ENCODE measurements around the gene PKD1.
"Not testable (repeated sequence)": the region's sequence is repeated elsewhere in the genome, so short reads cannot be mapped to it uniquely, and the experiment has no call there.

Gene PKD1

GRCh38 chr16:2105291-2105690, 30.4 kb downstream of the PKD1 start:
- not testable (repeated sequence) for DNase-seq

GRCh38 chr16:2104464-2104863, 31.2 kb downstream of the PKD1 start:
- not testable (repeated sequence) for DNase-seq

DNA sequence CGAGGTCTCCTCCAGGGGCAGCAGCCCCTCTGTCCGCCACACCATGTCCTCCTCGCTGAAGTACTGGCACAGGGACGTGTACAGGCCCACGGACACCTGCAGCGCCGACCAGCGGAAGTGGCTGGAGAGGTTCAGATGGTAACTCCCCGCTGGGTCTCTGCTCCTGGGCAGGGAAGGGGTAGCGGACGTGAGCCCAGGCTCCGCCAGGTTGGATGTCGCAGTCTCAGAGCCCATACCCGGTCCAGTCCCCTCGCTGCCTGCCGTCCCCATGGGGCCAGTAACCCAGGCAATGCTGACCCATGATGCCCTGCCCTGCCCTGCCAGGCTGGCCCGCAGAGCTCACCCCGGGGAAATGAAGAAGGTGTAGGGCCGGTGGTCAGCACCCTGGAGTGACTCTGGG, 33.2 kb downstream of the PKD1 start:
- no peak for DNase-seq

- not testable (repeated sequence) for DNase-seq
Measured at GRCh38 chr16:2101581-2101980, 34.1 kb downstream of the PKD1 start.

- DNase-seq, result not testable (repeated sequence)
Measured at GRCh38 chr16:2097689-2098088, 38.0 kb downstream of the PKD1 start.

GRCh38 chr16:2096853-2097595, 38.7 kb downstream of the PKD1 start:
- no peak for DNase-seq

- DNase-seq, result no peak
Measured at GRCh38 chr16:2095918-2096582, 39.6 kb downstream of the PKD1 start.

GRCh38 chr16:2095315-2095853, 40.3 kb downstream of the PKD1 start:
- DNase-seq, result no peak

DNA sequence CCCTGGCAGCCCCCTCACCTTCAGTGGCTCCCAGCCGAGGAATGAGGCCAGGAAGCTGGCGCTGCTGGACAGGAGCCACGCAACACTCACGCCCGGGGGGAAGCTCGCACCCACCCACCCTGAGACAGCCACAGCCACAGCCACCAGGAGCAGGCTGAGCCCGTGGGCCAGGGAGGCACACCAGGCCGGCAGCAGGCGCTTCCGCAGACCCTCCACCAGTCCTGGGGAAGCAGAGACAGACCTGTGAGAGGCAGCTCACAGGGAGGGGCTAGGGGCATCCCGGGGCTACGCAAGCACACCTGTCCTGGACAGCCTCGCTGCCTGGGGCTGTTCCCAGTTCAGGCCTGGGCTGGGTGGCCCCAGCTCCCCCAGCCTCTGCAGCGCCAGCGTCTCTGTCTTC, 41.9 kb downstream of the PKD1 start:
- no peak for DNase-seq

DNA sequence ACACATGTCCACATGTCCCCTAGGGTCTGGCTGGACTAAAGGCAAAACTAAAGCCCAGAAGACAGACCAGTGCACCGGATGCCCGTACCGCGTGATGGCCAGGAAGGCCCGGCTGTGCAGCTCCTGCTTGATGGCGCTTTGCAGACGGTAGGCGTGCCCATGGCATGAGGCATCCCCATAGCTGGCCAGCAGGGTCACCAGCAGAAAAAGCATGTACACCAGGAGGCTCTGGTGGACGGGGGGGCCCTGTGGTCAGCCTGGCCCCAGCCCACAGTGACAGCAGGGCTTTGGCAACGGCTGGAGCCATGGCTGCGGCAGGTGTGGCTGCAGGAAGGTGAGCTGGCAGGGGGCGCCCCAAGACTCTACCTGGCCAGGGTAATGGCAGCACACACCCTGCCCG, 42.8 kb downstream of the PKD1 start:
- DNase-seq, result no peak

DNA sequence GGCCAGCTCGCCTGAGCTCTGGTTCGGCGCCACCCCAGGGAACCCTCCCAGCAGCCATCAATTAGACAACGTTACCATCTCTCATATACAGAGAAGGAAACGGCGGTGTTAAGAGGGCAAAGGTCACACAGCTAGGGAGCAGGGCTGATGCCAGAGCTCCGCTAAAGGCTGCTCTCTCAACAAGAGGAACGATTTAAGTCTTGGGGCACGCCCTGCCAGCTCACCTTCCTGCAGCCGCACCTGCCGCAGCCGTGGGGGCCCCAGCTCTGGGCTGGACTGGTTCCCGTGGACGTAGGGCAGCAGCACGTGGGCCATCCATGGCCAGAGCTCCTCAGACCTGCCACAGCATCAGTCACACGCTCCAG, 43.5 kb downstream of the PKD1 start:
- no peak for DNase-seq

- no peak for DNase-seq
Measured at GRCh38 chr16:2091547-2092255, 44.0 kb downstream of the PKD1 start.

DNA sequence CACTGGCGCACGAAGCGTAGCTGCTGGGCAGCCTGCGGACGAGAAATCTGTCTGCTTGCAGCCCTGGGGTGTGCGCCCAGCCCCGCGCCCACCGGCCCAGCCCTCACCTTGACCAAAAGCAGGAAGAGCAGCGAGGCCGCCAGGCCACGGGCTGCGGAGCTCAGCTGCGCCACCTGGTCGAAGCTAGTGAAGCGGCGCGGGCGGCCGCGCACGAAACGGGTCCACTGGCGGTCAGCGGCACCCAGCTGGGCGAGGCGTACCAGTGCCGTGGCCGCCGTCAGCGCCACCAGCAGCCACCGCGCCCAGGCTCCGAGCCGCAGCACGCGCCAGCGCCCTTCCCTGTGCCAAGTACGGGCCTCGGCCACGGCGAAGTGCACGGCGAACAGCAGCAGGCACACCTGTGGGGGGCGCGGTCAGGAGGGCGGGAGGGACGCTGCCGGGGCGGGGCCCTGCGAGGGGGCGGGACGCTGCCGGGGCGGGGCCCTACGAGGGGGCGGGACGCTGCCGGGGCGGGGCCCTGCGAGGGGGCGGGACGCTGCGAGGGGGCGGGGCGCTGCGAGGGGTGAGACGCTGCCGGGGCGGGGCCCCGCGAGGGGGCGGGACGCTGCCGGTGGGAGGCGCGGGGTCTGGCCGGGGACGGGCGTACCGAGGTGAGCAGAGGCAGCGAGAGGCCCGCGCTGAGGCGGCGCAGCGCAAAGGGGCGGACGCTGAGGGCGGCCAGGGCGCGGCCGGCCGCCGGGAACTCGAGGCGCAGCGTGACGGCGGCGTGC, 44.7 kb downstream of the PKD1 start:
- no peak for DNase-seq

- no peak for DNase-seq
Measured at GRCh38 chr16:2090481-2090776, 45.3 kb downstream of the PKD1 start.

DNA sequence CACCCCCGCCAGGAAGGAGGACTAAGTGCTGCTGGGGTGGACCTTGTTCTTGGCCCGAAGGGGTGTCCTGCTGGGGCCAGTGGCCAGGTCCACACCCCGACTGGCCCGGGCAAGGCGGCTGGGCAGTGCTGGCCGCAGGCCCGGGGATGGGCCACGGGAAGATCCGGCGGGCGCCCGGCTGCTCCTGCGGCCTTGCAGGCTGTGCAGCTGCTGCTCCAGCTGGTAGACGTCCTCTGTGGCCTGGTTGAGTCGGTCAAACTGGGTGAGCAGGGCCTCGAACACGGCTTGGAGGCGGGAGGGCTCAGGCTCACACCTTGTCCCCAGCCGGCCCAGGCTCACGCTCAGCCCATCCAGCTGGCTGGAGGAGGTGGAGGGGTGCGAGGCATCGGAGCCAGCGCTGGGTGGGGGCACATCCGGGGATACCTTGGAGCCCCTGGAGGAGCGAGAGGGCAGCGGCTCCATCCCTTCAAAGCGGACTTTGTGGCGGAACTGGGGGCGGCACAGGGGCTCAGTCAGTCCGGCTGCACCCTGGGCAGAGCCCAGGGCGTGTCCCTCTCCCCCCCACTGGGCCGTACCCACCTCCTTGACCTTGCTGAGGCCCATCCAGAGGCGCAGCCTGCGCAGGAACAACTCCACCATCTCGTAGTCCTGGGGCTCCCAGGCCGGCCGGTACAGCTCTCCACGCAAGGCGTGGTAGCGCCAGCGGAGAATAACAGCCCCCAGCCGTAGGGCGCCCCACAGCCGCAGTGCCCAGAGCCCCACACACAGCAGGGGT, 45.8 kb downstream of the PKD1 start:
- DNase-seq, result no peak

GRCh38 chr16:2088759-2089358, 46.8 kb downstream of the PKD1 start:
- DNase-seq, result no peak

DNA sequence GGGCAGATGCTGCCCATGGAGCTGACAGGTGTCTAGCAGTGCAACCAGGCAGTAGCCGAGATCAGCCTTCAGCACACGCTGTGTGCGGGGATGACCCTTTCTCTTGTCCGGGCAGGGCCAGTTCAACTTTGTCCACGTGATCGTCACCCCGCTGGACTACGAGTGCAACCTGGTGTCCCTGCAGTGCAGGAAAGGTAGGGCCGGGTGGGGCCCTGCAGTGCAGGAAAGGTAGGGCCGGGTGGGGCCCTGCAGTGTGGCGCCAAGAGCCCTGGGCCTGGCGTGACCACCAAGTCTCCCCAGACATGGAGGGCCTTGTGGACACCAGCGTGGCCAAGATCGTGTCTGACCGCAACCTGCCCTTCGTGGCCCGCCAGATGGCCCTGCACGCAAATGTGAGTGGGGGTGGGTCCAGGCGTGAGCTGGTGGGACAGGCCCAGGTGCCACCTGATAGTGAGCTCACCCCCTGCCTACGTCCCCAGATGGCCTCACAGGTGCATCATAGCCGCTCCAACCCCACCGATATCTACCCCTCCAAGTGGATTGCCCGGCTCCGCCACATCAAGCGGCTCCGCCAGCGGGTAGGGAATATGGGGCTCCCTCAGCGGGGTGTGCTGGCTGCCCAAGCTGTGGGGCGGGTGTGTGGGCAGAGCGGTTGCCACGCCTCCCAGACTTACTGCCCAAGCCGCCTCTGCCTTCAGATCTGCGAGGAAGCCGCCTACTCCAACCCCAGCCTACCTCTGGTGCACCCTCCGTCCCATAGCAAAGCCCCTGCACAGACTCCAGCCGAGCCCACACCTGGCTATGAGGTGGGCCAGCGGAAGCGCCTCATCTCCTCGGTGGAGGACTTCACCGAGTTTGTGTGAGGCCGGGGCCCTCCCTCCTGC, 47.7 kb downstream of the PKD1 start:
- no peak for DNase-seq

DNA sequence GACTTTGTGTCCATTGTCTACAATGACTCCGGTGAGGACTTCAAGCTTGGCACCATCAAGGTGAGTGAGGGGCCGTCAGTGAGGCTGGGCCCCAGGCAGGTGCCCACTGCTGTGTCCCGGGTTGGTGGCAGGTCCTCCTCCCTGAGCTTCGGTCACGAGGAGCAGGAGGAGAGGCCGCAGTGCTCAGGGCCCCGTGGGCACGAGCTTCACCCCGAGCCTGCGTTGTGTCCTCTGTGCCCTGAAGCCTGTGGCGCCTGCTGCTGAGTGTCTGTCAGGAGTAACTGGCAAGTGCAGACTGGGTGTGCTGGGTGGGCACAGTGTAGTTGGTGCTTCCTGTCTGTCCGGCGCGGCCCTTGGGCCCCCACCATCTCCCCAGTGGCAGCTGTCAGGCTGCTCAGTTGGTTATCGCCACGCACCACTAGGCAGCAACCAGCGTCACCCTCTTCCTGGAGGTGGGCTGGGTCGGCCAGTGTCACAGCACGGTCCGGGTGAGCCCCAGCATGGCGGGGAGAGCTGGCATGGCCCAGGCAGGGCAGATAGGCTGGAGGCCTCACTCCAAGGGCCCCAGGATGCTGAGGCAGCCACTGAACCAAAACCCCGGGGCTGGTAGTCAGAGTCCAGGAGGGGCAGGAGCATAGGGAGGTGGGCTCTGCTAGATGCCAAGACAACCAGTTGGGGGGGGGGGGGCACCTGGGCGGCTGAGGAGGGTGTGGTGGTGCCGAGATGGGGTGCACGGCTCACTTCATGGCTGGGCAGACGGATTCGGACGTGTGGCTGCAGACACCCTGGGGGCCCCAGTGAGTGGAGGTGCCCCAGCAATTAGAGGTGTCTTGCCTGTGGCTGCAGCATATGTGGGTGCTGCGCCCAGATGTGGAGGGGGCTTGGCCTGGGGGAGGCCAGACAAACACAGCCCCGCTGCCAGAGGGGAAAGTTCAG, 48.6 kb downstream of the PKD1 start:
- no peak for DNase-seq

DNA sequence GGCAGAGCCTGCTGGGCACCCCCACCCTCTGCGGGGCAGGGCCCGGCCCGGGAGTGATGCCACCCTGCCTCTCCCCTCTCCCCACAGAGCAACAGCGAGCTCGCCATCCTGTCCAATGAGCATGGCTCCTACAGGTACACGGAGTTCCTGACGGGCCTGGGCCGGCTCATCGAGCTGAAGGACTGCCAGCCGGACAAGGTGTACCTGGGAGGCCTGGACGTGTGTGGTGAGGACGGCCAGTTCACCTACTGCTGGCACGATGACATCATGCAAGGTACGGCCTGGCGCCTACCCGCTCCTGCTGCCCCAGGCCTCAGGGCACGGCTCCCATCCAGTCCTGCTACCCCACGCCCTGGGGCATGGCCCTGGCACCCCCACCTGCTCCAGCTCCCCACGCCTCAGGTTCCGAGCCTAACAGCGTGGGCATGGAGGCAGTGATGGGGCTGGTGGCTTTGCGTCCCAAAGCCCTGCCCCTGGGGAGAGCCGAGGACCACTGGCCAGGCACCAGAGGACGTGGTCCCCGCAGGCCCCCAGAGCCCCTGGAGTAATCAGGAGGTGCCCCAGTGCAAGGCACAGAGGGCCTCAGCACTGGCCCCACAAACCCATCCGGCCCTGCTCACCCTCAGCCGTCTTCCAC, 49.5 kb downstream of the PKD1 start:
- no peak for DNase-seq

Measured in activated T-cell treated with anti-CD3 and anti-CD28 coated beads for 4 hours (primary cell).